HCT116 (cell line): ENCODE results near the gene NNT.

Experiments used
- EZH2phosphoT487 ChIP-seq: fragments of 200-600 bp; IDR thresholded peaks from 2 replicates; pipeline ENCODE4 v1.6.1; 2018; ENCODE audit warnings: antibody characterized with exemption, borderline replicate concordance
- POLR2A ChIP-seq: IDR thresholded peaks from 2 replicates; pipeline ENCODE4 v1.7.0; 2011; ENCODE audit warnings: borderline replicate concordance; ENCODE audit not compliant: insufficient read depth, insufficient read length; ENCODE audit errors: extremely low read depth
- TCF7L2 ChIP-seq: IDR thresholded peaks from 2 replicates; pipeline ENCODE4 v1.7.0; 2011; ENCODE audit warnings: borderline replicate concordance, inconsistent platforms; ENCODE audit not compliant: insufficient read depth, insufficient read length; ENCODE audit errors: extremely low read depth

- TF ChIP-seq TCF7L2 (no peak), POLR2A (no peak), EZH2phosphoT487 (no peak)
Measured at GRCh38 chr5:43646992-43647391, 44.0 kb downstream of the NNT start.
